MCF 10A (cell line): ENCODE data around the gene QPRT. TPM values are rescaled to one million over a fixed set of nuclear protein-coding genes. Genes with fewer than 3 reads are reported as not detected.
"Not testable (repeated sequence)": the region's sequence is repeated elsewhere in the genome, so short reads cannot be mapped to it uniquely, and the experiment has no call there.

ENCODE experiments used
- BruUV-seq: library from RNA; stranded (reverse); fragments of 400-500 nt; replicated peaks from 2 replicates; lab custom pipeline; 2021; lab: Mats Ljungman, UMichigan
- CTCF ChIA-PET: fragments of 300-600 bp; sonication (Branson Sonifier 250); formaldehyde crosslinking; extraction: SDS; loops from one replicate; lab custom pipeline; 2021; ENCODE audit warnings: antibody characterized with exemption, inconsistent platforms; lab: Yijun Ruan, JAX
- POLR2A ChIA-PET: fragments of 300-600, 350-650 bp; sonication (Branson Sonifier 250); formaldehyde crosslinking; extraction: SDS; loops from one replicate; lab custom pipeline; 2020; ENCODE audit warnings: antibody characterized with exemption, inconsistent platforms; lab: Yijun Ruan, JAX
- DNase-seq: peaks from one replicate; pipeline ENCODE4 v3.0.0-alpha.2; 2018; ENCODE audit not compliant: unreplicated experiment
- H3K27ac Mint-ChIP-seq: one replicate; pipeline ENCODE4 v1.8.0; 2022; ENCODE audit warnings: mild to moderate bottlenecking, low read depth, mixed read lengths; ENCODE audit not compliant: unreplicated experiment
- H3K27me3 Mint-ChIP-seq: one replicate; pipeline ENCODE4 v1.8.0; 2022; ENCODE audit warnings: mixed read lengths; ENCODE audit not compliant: insufficient read depth, unreplicated experiment
- H3K36me3 Mint-ChIP-seq: one replicate; pipeline ENCODE4 v1.8.0; 2022; ENCODE audit warnings: mild to moderate bottlenecking, moderate library complexity, mixed read lengths; ENCODE audit not compliant: insufficient read depth, unreplicated experiment
- H3K4me1 Mint-ChIP-seq: one replicate; pipeline ENCODE4 v1.8.0; 2022; ENCODE audit warnings: mixed read lengths; ENCODE audit not compliant: insufficient read depth, unreplicated experiment
- H3K4me3 Mint-ChIP-seq: one replicate; pipeline ENCODE4 v1.8.0; 2022; ENCODE audit warnings: mild to moderate bottlenecking, moderate library complexity, mixed read lengths; ENCODE audit not compliant: unreplicated experiment
- H3K9me3 Mint-ChIP-seq: one replicate; pipeline ENCODE4 v1.8.0; 2022; ENCODE audit warnings: mixed read lengths; ENCODE audit not compliant: unreplicated experiment
- CTCF ChIP-seq: fragments of 200-600 bp; IDR thresholded peaks from one replicate; pipeline ENCODE4 v1.8.0; 2022; ENCODE audit warnings: antibody characterized with exemption, mild to moderate bottlenecking; ENCODE audit not compliant: unreplicated experiment
- intact Hi-C: fragments of 100-400 bp; cut with micrococcal nuclease; formaldehyde crosslinking; loops from 2 replicates; pipeline ENCODE4 v1.14.1; 2022
- total RNA-seq: library from RNA; stranded (reverse); gene quantifications from 2 replicates; pipeline ENCODE4 v1.2.3, GENCODE V29; 2022

Gene QPRT
- total RNA-seq, 1 experiment from 2014 or later = not detected

GRCh38 chr16:29663807-29664090 lies 15.2 kb upstream of the QPRT start:
- CTCF ChIA-PET = no interaction called here
- no peak overlapping the region for H3K27ac Mint-ChIP-seq

GRCh38 chr16:29664091-29664921 lies 14.7 kb upstream of the QPRT start:
- BruUV-seq = no TSS peak
- Mint-ChIP-seq H3K4me3 (no peak overlapping the region), H3K4me1 (no peaks in the 10 kb centered on the region), H3K36me3 (no peaks in the 10 kb centered on the region), H3K9me3 (no peaks in the 10 kb centered on the region), H3K27ac (no peak overlapping the region), H3K27me3 (no peaks in the 10 kb centered on the region)
- POLR2A ChIA-PET = no interaction called here
- no peak for TF ChIP-seq CTCF
- DNase-seq = no peak
- CTCF ChIA-PET = interaction anchor here (0.6 kb wide), 1 partner anchor 15 kb away, joined by 3 read pairs; no protein-coding TSS in a partner anchor
- intact Hi-C loops = no loop called here

More at GRCh38 chr16:29663807-29664090, 15.2 kb upstream of the QPRT start:
- POLR2A ChIA-PET = no interaction called here
- Mint-ChIP-seq H3K36me3 (no peaks in the 10 kb centered on the region), H3K9me3 (no peaks in the 10 kb centered on the region), H3K27me3 (no peaks in the 10 kb centered on the region), H3K4me1 (no peaks in the 10 kb centered on the region), H3K4me3 (no peak overlapping the region)
- intact Hi-C loops = no loop called here
- DNase-seq = no peak
- BruUV-seq = no TSS peak
- TF ChIP-seq CTCF = no peak

GRCh38 chr16:29665294-29666077 lies 13.5 kb upstream of the QPRT start:
- H3K9me3 Mint-ChIP-seq = no peaks in the 10 kb centered on the region
- POLR2A ChIA-PET = no interaction called here
- BruUV-seq = no TSS peak
- no peaks in the 10 kb centered on the region for H3K27me3 Mint-ChIP-seq
- H3K4me1 Mint-ChIP-seq = no peaks in the 10 kb centered on the region
- no peak overlapping the region for H3K4me3 Mint-ChIP-seq
- no peak for TF ChIP-seq CTCF
- no peaks in the 10 kb centered on the region for H3K36me3 Mint-ChIP-seq
- no peak for DNase-seq
- CTCF ChIA-PET = interaction anchor here (0.6 kb wide), 1 partner anchor 676 kb away, joined by 3 read pairs; no protein-coding TSS in a partner anchor
- H3K27ac Mint-ChIP-seq = no peak overlapping the region
- intact Hi-C loops = no loop called here

DNA sequence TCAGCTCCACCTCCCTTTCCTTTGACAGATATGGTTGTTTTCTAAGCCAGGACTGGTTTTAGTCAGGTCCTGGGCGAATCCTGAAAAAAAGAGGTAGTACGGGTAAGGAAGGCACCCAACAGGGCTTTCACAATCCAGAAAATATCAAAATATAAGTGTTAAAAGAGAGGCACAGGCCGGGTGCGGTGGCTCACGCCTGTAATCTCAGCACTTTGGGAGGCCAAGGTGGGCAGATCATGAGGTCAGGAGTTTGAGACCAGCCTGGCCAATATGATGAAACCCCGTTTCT lies 11.7 kb upstream of the QPRT start:
- H3K9me3 Mint-ChIP-seq, H3K36me3 Mint-ChIP-seq, BruUV-seq, H3K4me1 Mint-ChIP-seq, H3K27ac Mint-ChIP-seq, CTCF ChIA-PET, intact Hi-C loops, H3K4me3 Mint-ChIP-seq, DNase-seq: not testable (repeated sequence)
- H3K27me3 Mint-ChIP-seq = peaks cover 11% of the 10 kb centered on the region
- POLR2A ChIA-PET = interaction anchor here (1.1 kb wide), 1 partner anchor 188 kb away, joined by 8 read pairs; no protein-coding TSS in a partner anchor
